HEK293 (cell line): ENCODE data around the gene LTBP1.

ENCODE experiments used
- CTCF ChIA-PET: fragments of 350-600 bp; formaldehyde crosslinking; extraction: SDS; loops from one replicate; lab custom pipeline; 2021; ENCODE audit warnings: antibody characterized with exemption; lab: Yijun Ruan, JAX
- POLR2A ChIA-PET: fragments of 300-600 bp; formaldehyde crosslinking; extraction: SDS; loops from one replicate; lab custom pipeline; 2020; ENCODE audit warnings: antibody characterized with exemption, inconsistent platforms; lab: Yijun Ruan, JAX
- H3K27ac ChIP-seq: fragments of 200-500 bp; sonication (Bioruptor generic); 2 replicates; pipeline ENCODE4 v1.5.1; 2014; ENCODE audit warnings: low read depth, low read length, control low read depth, inconsistent platforms; ENCODE audit errors: extremely low read depth
- H3K36me3 ChIP-seq, 2 experiments: fragments of 200-500 bp in 1 of 2; sonication (Bioruptor generic) in 1 of 2; 1 replicate in 1 of 2; 2 replicates in 1 of 2; pipeline ENCODE4 v1.5.1; 2014 to 2017; ENCODE audit warnings: inconsistent platforms in 2 of 2, low read length in 2 of 2; ENCODE audit not compliant: control insufficient read depth in 2 of 2, insufficient read depth in 1 of 2
- H3K4me1 ChIP-seq: fragments of 200-500 bp; sonication (Bioruptor generic); 2 replicates; pipeline ENCODE4 v1.5.1; 2014; ENCODE audit warnings: mild to moderate bottlenecking, low read length, inconsistent platforms; ENCODE audit not compliant: control insufficient read depth, insufficient read depth
- H3K4me3 ChIP-seq: 2 replicates; pipeline ENCODE4 v1.5.1; 2011; ENCODE audit warnings: low read depth, mild to moderate bottlenecking, control low read depth, low read length, moderate library complexity
- H3K9me3 ChIP-seq: fragments of 200-500 bp; sonication (Bioruptor generic); 2 replicates; pipeline ENCODE4 v1.5.1; 2014; ENCODE audit warnings: low read depth, low read length, inconsistent platforms; ENCODE audit not compliant: control insufficient read depth, insufficient read depth
- GLI2 ChIP-seq: fragments of 450-650 bp; formaldehyde crosslinking; IDR thresholded peaks from 2 replicates; pipeline ENCODE4; 2017; ENCODE audit warnings: missing biosample characterization, missing genetic modification characterization, low read depth, borderline replicate concordance
- HOXA7 ChIP-seq: sonication (generic); formaldehyde crosslinking; IDR thresholded peaks from 2 replicates; pipeline ENCODE4 v1.8.1; 2022; ENCODE audit warnings: missing genetic modification reagents, borderline replicate concordance
- IKZF3 ChIP-seq: fragments of 450-650 bp; IDR thresholded peaks from 2 replicates; pipeline ENCODE4 v1.5.0; 2018; ENCODE audit warnings: missing biosample characterization, mild to moderate bottlenecking, missing genetic modification characterization, moderate library complexity
- KLF1 ChIP-seq: fragments of 450-650 bp; formaldehyde crosslinking; IDR thresholded peaks from 2 replicates; pipeline ENCODE4 v1.5.1; 2016; ENCODE audit warnings: missing biosample characterization, missing genetic modification characterization
- SP3 ChIP-seq: fragments of 450-650 bp; formaldehyde crosslinking; IDR thresholded peaks from 2 replicates; pipeline ENCODE4 v1.5.1; 2016; ENCODE audit warnings: missing biosample characterization, missing genetic modification characterization
- TRIM28 ChIP-seq: IDR thresholded peaks from 2 replicates; pipeline ENCODE4 v1.6.1; 2011; ENCODE audit warnings: low read length, control low read depth, borderline replicate concordance
- ZBTB1 ChIP-seq: fragments of 450-650 bp; formaldehyde crosslinking; IDR thresholded peaks from 2 replicates; pipeline ENCODE4 v1.5.1; 2016; ENCODE audit warnings: missing biosample characterization, missing genetic modification characterization
- ZBTB20 ChIP-seq: fragments of 450-650 bp; formaldehyde crosslinking; IDR thresholded peaks from 2 replicates; pipeline ENCODE4 v1.5.1; 2016; ENCODE audit warnings: missing biosample characterization, missing genetic modification characterization
- ZBTB48 ChIP-seq: fragments of 450-650 bp; formaldehyde crosslinking; IDR thresholded peaks from 2 replicates; pipeline ENCODE4 v1.5.1; 2016; ENCODE audit warnings: missing biosample characterization, missing genetic modification characterization
- ZFP41 ChIP-seq: fragments of 450-650 bp; formaldehyde crosslinking; IDR thresholded peaks from 2 replicates; pipeline ENCODE4 v1.5.1; 2016; ENCODE audit warnings: missing biosample characterization, missing genetic modification characterization, borderline replicate concordance
- ZNF10 ChIP-seq: fragments of 450-650 bp; formaldehyde crosslinking; IDR thresholded peaks from 2 replicates; pipeline ENCODE4 v1.5.1; 2017; ENCODE audit warnings: missing biosample characterization, missing genetic modification characterization
- ZNF16 ChIP-seq: fragments of 450-650 bp; formaldehyde crosslinking; IDR thresholded peaks from 2 replicates; pipeline ENCODE4 v1.5.1; 2016; ENCODE audit warnings: low read depth, missing biosample characterization, missing genetic modification characterization
- ZNF184 ChIP-seq: fragments of 450-650 bp; IDR thresholded peaks from 2 replicates; pipeline ENCODE4 v1.5.1; 2018; ENCODE audit warnings: missing biosample characterization, mild to moderate bottlenecking, missing genetic modification characterization
- ZNF19 ChIP-seq: fragments of 450-650 bp; formaldehyde crosslinking; IDR thresholded peaks from 2 replicates; pipeline ENCODE4; 2016; ENCODE audit warnings: missing biosample characterization, missing genetic modification characterization, low read depth
- ZNF211 ChIP-seq: fragments of 450-650 bp; formaldehyde crosslinking; IDR thresholded peaks from 2 replicates; pipeline ENCODE4 v1.5.1; 2016; ENCODE audit warnings: low read depth, missing biosample characterization, missing genetic modification characterization
- ZNF266 ChIP-seq: fragments of 450-650 bp; formaldehyde crosslinking; IDR thresholded peaks from 2 replicates; pipeline ENCODE4 v1.5.1; 2016; ENCODE audit warnings: missing biosample characterization, missing genetic modification characterization, low read depth
- ZNF292 ChIP-seq: fragments of 450-650 bp; formaldehyde crosslinking; IDR thresholded peaks from 2 replicates; pipeline ENCODE4 v1.5.1; 2016; ENCODE audit warnings: low read depth, missing biosample characterization, missing genetic modification characterization, borderline replicate concordance
- ZNF394 ChIP-seq: fragments of 450-650 bp; formaldehyde crosslinking; IDR thresholded peaks from 2 replicates; pipeline ENCODE4 v1.5.1; 2016; ENCODE audit warnings: missing biosample characterization, missing genetic modification characterization, mild to moderate bottlenecking, moderate library complexity, borderline replicate concordance
- ZNF416 ChIP-seq: fragments of 450-650 bp; formaldehyde crosslinking; IDR thresholded peaks from 2 replicates; pipeline ENCODE4 v1.5.1; 2016; ENCODE audit warnings: missing biosample characterization, missing genetic modification characterization
- ZNF600 ChIP-seq: fragments of 450-650 bp; formaldehyde crosslinking; IDR thresholded peaks from 2 replicates; pipeline ENCODE4 v1.5.1; 2016; ENCODE audit warnings: missing biosample characterization, missing genetic modification characterization
- ZNF623 ChIP-seq: fragments of 450-650 bp; formaldehyde crosslinking; IDR thresholded peaks from 2 replicates; pipeline ENCODE4 v1.5.1; 2016; ENCODE audit warnings: missing biosample characterization, missing genetic modification characterization
- ZNF660 ChIP-seq: fragments of 450-650 bp; IDR thresholded peaks from 2 replicates; pipeline ENCODE4 v1.5.1; 2018; ENCODE audit warnings: missing biosample characterization, mild to moderate bottlenecking, missing genetic modification characterization
- ZNF830 ChIP-seq: fragments of 450-650 bp; IDR thresholded peaks from 2 replicates; pipeline ENCODE4 v1.5.0; 2018; ENCODE audit warnings: missing biosample characterization, missing genetic modification characterization, low read depth, mild to moderate bottlenecking, moderate library complexity
- ZSCAN16 ChIP-seq: fragments of 450-650 bp; formaldehyde crosslinking; IDR thresholded peaks from 2 replicates; pipeline ENCODE4 v1.5.1; 2016; ENCODE audit warnings: missing biosample characterization, missing genetic modification characterization
- ZSCAN23 ChIP-seq: fragments of 450-650 bp; formaldehyde crosslinking; IDR thresholded peaks from 2 replicates; pipeline ENCODE4 v1.5.1; 2016; ENCODE audit warnings: missing biosample characterization, missing genetic modification characterization
- TF ChIP-seq, protein P1 (sequence below): fragments of 450-650 bp; formaldehyde crosslinking; IDR thresholded peaks from 2 replicates; pipeline ENCODE4 v1.5.1; 2016; ENCODE audit warnings: missing biosample characterization, missing genetic modification characterization
- TF ChIP-seq, protein P2 (sequence below): fragments of 450-650 bp; formaldehyde crosslinking; IDR thresholded peaks from 2 replicates; pipeline ENCODE4 v1.5.1; 2017; ENCODE audit warnings: missing biosample characterization, missing genetic modification characterization
- TF ChIP-seq, protein P3 (sequence below): fragments of 450-650 bp; formaldehyde crosslinking; IDR thresholded peaks from 2 replicates; pipeline ENCODE4 v1.5.1; 2016; ENCODE audit warnings: missing biosample characterization, missing genetic modification characterization
- TF ChIP-seq, protein P4 (sequence below): fragments of 450-650 bp; formaldehyde crosslinking; IDR thresholded peaks from 2 replicates; pipeline ENCODE4 v1.5.1; 2017; ENCODE audit warnings: missing biosample characterization, missing genetic modification characterization

The LTBP1 gene

DNA sequence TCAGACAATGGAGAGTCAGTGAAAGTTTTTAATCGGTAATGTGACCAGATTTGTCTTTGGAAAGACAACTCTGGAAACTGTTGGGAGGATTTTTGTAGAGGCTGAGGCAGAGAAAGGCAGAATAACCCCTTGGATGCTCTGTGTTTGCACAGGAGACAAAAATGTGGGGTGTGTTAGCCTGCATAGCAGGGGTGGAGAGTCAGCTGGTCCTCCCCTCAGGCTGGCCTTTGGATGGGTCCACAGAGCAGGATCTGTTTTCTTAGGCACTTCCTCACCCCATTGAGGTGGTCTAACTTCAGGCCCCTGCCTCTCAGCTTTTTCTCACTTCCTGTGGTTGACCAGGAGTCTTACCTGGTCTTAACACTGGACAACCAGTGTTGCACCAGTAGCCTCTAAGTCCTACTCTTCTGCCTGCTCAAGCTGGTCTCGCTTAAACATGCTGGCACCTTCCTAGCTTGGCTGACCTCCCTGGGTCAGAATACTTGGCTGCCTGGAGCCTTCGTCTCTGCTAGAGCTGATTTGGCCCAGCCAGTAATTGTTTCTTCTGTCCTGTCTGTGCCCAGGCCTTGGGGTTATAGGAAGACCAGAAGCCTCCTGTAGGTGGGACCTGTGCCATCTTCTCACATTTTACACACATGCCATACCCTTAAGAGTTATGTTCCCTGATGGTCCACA, 269.9 kb downstream of the LTBP1 start:
- no peak overlapping the region for H3K4me3 ChIP-seq
- no peaks in the 10 kb centered on the region for H3K36me3 ChIP-seq
- CTCF ChIA-PET = interaction anchor here (0.7 kb wide), 1 partner anchor 33 kb away, joined by 4 read pairs; no protein-coding TSS in a partner anchor
- TF ChIP-seq ZNF19 (tag by site-specific recombination) = no peak
- TF ChIP-seq ZNF660 (tag by site-specific recombination) = no peak
- no peak for TF ChIP-seq ZSCAN23 (tag by site-specific recombination)
- no peak for TF ChIP-seq SP3 (tag by site-specific recombination)
- no peak for TF ChIP-seq ZNF830 (tag by site-specific recombination)
- TF ChIP-seq IKZF3 (tag by site-specific recombination) = no peak
- TF ChIP-seq ZNF211 (tag by site-specific recombination) = no peak
- TF ChIP-seq ZBTB20 (tag by site-specific recombination) = no peak
- TF ChIP-seq ZNF292 (tag by site-specific recombination) = no peak
- TF ChIP-seq GLI2 (tag by site-specific recombination) = no peak
- no peak for TF ChIP-seq KLF1 (tag by site-specific recombination)
- no peak for TF ChIP-seq ZNF10 (tag by site-specific recombination)
- TF ChIP-seq ZSCAN16 (tag by site-specific recombination) = no peak
- H3K9me3 ChIP-seq = no peaks in the 10 kb centered on the region
- POLR2A ChIA-PET = no interaction called here
- no peak overlapping the region for H3K27ac ChIP-seq
- H3K4me1 ChIP-seq = peaks cover 12% of the 10 kb centered on the region

DNA sequence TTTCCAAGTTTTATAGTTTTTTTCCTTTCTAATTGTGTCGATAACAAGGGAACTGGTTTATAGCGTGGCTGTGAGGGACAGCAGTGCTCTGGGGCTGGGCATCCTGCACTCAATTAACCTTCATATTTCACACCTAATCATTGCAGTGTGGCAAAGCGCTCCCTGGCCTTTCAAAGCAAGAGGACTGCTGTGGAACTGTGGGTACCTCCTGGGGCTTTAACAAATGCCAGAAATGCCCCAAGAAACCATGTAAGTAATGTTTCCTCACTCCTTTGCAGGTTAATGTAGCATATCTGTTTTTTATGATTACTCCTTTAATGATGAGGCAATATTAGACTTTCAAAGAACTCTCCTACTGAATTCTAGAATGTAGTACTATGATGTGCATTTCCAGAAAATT, 270.7 kb downstream of the LTBP1 start:
- H3K4me1 ChIP-seq = peaks cover 6% of the 10 kb centered on the region; the same call in 1 of the 2 replicates
- no peaks in the 10 kb centered on the region for H3K36me3 ChIP-seq
- POLR2A ChIA-PET = no interaction called here
- CTCF ChIA-PET = no interaction called here
- no peak overlapping the region for H3K4me3 ChIP-seq
- no peak overlapping the region for H3K27ac ChIP-seq
- no peak for TF ChIP-seq ZBTB1
- no peak for TF ChIP-seq ZNF416 (tag by site-specific recombination)
- TF ChIP-seq ZFP41 (tag by site-specific recombination) = no peak
- no peak for TF ChIP-seq ZNF600 (tag by site-specific recombination)
- TF ChIP-seq, protein P1, sequence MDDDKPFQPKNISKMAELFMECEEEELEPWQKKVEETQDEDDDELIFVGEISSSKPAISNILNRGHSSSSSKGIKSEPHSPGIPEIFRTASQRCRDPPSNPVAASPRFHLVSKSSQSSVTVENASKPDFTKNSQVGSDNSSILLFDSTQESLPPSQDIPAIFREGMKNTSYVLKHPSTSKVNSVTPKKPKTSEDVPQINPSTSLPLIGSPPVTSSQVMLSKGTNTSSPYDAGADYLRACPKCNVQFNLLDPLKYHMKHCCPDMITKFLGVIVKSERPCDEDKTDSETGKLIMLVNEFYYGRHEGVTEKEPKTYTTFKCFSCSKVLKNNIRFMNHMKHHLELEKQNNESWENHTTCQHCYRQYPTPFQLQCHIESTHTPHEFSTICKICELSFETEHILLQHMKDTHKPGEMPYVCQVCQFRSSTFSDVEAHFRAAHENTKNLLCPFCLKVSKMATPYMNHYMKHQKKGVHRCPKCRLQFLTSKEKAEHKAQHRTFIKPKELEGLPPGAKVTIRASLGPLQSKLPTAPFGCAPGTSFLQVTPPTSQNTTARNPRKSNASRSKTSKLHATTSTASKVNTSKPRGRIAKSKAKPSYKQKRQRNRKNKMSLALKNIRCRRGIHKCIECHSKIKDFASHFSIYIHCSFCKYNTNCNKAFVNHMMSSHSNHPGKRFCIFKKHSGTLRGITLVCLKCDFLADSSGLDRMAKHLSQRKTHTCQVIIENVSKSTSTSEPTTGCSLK (tag by site-specific recombination) = no peak
- no peak for TF ChIP-seq TRIM28
- no peak for TF ChIP-seq ZNF623 (tag by site-specific recombination)
- TF ChIP-seq, protein P2, sequence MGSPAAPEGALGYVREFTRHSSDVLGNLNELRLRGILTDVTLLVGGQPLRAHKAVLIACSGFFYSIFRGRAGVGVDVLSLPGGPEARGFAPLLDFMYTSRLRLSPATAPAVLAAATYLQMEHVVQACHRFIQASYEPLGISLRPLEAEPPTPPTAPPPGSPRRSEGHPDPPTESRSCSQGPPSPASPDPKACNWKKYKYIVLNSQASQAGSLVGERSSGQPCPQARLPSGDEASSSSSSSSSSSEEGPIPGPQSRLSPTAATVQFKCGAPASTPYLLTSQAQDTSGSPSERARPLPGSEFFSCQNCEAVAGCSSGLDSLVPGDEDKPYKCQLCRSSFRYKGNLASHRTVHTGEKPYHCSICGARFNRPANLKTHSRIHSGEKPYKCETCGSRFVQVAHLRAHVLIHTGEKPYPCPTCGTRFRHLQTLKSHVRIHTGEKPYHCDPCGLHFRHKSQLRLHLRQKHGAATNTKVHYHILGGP (tag by site-specific recombination) = no peak
- no peak for TF ChIP-seq HOXA7 (CRISPR knock-in tag)
- TF ChIP-seq, protein P3, sequence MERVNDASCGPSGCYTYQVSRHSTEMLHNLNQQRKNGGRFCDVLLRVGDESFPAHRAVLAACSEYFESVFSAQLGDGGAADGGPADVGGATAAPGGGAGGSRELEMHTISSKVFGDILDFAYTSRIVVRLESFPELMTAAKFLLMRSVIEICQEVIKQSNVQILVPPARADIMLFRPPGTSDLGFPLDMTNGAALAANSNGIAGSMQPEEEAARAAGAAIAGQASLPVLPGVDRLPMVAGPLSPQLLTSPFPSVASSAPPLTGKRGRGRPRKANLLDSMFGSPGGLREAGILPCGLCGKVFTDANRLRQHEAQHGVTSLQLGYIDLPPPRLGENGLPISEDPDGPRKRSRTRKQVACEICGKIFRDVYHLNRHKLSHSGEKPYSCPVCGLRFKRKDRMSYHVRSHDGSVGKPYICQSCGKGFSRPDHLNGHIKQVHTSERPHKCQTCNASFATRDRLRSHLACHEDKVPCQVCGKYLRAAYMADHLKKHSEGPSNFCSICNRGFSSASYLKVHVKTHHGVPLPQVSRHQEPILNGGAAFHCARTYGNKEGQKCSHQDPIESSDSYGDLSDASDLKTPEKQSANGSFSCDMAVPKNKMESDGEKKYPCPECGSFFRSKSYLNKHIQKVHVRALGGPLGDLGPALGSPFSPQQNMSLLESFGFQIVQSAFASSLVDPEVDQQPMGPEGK (tag by site-specific recombination) = no peak
- TF ChIP-seq ZBTB48 (tag by site-specific recombination) = no peak
- TF ChIP-seq, protein P4, sequence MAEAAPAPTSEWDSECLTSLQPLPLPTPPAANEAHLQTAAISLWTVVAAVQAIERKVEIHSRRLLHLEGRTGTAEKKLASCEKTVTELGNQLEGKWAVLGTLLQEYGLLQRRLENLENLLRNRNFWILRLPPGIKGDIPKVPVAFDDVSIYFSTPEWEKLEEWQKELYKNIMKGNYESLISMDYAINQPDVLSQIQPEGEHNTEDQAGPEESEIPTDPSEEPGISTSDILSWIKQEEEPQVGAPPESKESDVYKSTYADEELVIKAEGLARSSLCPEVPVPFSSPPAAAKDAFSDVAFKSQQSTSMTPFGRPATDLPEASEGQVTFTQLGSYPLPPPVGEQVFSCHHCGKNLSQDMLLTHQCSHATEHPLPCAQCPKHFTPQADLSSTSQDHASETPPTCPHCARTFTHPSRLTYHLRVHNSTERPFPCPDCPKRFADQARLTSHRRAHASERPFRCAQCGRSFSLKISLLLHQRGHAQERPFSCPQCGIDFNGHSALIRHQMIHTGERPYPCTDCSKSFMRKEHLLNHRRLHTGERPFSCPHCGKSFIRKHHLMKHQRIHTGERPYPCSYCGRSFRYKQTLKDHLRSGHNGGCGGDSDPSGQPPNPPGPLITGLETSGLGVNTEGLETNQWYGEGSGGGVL (tag by site-specific recombination) = no peak
- TF ChIP-seq ZNF16 = no peak
- TF ChIP-seq KLF1 (tag by site-specific recombination) = no peak
- TF ChIP-seq ZNF266 = no peak
- TF ChIP-seq ZNF184 = no peak
- no peak for TF ChIP-seq ZNF394
- TF ChIP-seq, all 188 proteins: peak for 0
- no peaks in the 10 kb centered on the region for H3K9me3 ChIP-seq
